ENCODE results near the gene FAM186B. TPM values are rescaled to one million over a fixed set of nuclear protein-coding genes. Genes with fewer than 3 reads are reported as not detected.
A peak's percentile ranks its signal among the peaks of the same experiment; 100 is the strongest.

The FAM186B gene
- total and polyA plus RNA-seq, 2 of the 13 experiments (the other 11 are each of a cell fraction or from before 2014, with no cell fraction given) = 0.07 to 0.20 TPM

DNA sequence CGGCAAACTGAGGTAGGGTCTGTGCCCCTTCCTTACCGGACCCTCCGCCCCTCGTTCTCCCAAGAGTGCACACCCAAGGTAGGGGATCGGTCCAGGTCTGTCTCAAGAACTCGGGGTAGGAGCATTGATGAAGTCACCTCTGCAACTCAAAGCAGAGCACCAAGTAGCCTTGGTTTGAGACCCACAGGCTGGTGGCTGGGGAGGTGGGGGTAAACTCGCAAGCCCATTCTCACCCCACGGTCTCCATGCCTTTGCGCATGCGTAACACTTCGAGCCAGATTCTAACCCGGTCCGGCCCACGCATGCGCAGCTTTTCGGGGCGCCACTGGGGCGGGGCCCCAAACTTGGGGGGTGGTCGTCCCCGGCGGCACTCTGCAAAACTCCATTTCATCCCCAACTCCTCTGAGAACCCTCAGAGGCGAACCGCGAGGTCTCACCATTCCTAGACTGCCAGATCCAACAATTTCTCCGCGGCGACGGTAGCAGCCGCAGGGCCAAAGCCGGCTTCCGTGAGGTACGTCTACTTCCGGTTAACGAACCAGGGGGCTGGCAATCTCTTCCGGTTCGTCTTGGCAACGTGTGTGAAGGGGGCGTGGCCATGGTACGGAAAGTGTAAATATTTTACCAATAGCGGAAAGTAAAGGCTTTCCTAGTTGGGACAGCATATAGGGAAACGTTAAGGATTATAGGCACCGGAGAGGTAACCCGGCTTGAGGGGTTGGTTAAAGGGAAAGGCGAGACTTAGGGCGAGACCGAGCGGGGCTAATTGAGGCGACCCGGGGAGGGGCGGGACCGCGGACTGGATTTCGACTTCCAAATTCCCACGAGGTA, 37.6 kb downstream of the FAM186B start, which contains the start of gene MCRS1 (continued):
- TF ChIP-seq SYNCRIP (IDR thresholded peaks at IDR 0.05; ENCODE audit: insufficient read depth, low read depth, low read length) = no peak
- TF ChIP-seq KMT2B (CRISPR knock-in tag; IDR thresholded peaks at IDR 0.05) = peak; percentile 98
- no peak for TF ChIP-seq IRX3 (CRISPR knock-in tag; IDR thresholded peaks at IDR 0.05; ENCODE audit: borderline replicate concordance, low read depth)
- peak; percentile 100 for TF ChIP-seq NR2C2 (CRISPR knock-in tag; IDR thresholded peaks at IDR 0.05; ENCODE audit: borderline replicate concordance)
- no peak; the same call in 1 of the 2 replicates for TF ChIP-seq ZNF225 (CRISPR knock-in tag; IDR thresholded peaks at IDR 0.05)
- TF ChIP-seq ZNF530 (CRISPR knock-in tag; IDR thresholded peaks at IDR 0.05; ENCODE audit: low read depth) = no peak
- TF ChIP-seq, protein P1, sequence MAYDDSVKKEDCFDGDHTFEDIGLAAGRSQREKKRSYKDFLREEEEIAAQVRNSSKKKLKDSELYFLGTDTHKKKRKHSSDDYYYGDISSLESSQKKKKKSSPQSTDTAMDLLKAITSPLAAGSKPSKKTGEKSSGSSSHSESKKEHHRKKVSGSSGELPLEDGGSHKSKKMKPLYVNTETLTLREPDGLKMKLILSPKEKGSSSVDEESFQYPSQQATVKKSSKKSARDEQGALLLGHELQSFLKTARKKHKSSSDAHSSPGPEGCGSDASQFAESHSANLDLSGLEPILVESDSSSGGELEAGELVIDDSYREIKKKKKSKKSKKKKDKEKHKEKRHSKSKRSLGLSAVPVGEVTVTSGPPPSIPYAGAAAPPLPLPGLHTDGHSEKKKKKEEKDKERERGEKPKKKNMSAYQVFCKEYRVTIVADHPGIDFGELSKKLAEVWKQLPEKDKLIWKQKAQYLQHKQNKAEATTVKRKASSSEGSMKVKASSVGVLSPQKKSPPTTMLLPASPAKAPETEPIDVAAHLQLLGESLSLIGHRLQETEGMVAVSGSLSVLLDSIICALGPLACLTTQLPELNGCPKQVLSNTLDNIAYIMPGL (CRISPR knock-in tag; IDR thresholded peaks at IDR 0.05; ENCODE audit: borderline replicate concordance in 1 of 2, low read depth in 1 of 2) = peak; percentile 46 to 64; a peak in 2 of 4 replicates
- TF ChIP-seq, protein P2, sequence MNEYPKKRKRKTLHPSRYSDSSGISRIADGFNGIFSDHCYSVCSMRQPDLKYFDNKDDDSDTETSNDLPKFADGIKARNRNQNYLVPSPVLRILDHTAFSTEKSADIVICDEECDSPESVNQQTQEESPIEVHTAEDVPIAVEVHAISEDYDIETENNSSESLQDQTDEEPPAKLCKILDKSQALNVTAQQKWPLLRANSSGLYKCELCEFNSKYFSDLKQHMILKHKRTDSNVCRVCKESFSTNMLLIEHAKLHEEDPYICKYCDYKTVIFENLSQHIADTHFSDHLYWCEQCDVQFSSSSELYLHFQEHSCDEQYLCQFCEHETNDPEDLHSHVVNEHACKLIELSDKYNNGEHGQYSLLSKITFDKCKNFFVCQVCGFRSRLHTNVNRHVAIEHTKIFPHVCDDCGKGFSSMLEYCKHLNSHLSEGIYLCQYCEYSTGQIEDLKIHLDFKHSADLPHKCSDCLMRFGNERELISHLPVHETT (CRISPR knock-in tag; conservative IDR thresholded peaks at IDR 0.05) = peak; percentile 81; the same call in 1 of the 2 replicates
- TF ChIP-seq, protein P3, sequence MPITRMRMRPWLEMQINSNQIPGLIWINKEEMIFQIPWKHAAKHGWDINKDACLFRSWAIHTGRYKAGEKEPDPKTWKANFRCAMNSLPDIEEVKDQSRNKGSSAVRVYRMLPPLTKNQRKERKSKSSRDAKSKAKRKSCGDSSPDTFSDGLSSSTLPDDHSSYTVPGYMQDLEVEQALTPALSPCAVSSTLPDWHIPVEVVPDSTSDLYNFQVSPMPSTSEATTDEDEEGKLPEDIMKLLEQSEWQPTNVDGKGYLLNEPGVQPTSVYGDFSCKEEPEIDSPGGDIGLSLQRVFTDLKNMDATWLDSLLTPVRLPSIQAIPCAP (CRISPR knock-in tag; IDR thresholded peaks at IDR 0.05; ENCODE audit: low read depth) = no peak
- no peak; the same call in 1 of the 2 replicates for TF ChIP-seq SRY (CRISPR knock-in tag; IDR thresholded peaks at IDR 0.05)
- TF ChIP-seq PITX1 (CRISPR knock-in tag; IDR thresholded peaks at IDR 0.05) = no peak
- TF ChIP-seq TGIF2 (CRISPR knock-in tag; IDR thresholded peaks at IDR 0.05) = no peak
- TF ChIP-seq, protein P4, sequence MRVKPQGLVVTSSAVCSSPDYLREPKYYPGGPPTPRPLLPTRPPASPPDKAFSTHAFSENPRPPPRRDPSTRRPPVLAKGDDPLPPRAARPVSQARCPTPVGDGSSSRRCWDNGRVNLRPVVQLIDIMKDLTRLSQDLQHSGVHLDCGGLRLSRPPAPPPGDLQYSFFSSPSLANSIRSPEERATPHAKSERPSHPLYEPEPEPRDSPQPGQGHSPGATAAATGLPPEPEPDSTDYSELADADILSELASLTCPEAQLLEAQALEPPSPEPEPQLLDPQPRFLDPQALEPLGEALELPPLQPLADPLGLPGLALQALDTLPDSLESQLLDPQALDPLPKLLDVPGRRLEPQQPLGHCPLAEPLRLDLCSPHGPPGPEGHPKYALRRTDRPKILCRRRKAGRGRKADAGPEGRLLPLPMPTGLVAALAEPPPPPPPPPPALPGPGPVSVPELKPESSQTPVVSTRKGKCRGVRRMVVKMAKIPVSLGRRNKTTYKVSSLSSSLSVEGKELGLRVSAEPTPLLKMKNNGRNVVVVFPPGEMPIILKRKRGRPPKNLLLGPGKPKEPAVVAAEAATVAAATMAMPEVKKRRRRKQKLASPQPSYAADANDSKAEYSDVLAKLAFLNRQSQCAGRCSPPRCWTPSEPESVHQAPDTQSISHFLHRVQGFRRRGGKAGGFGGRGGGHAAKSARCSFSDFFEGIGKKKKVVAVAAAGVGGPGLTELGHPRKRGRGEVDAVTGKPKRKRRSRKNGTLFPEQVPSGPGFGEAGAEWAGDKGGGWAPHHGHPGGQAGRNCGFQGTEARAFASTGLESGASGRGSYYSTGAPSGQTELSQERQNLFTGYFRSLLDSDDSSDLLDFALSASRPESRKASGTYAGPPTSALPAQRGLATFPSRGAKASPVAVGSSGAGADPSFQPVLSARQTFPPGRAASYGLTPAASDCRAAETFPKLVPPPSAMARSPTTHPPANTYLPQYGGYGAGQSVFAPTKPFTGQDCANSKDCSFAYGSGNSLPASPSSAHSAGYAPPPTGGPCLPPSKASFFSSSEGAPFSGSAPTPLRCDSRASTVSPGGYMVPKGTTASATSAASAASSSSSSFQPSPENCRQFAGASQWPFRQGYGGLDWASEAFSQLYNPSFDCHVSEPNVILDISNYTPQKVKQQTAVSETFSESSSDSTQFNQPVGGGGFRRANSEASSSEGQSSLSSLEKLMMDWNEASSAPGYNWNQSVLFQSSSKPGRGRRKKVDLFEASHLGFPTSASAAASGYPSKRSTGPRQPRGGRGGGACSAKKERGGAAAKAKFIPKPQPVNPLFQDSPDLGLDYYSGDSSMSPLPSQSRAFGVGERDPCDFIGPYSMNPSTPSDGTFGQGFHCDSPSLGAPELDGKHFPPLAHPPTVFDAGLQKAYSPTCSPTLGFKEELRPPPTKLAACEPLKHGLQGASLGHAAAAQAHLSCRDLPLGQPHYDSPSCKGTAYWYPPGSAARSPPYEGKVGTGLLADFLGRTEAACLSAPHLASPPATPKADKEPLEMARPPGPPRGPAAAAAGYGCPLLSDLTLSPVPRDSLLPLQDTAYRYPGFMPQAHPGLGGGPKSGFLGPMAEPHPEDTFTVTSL (CRISPR knock-in tag; IDR thresholded peaks at IDR 0.05; ENCODE audit: borderline replicate concordance) = no peak
- TF ChIP-seq TEAD3 (CRISPR knock-in tag; optimal IDR thresholded peaks at IDR 0.05; ENCODE audit: borderline replicate concordance) = no peak
- no peak for TF ChIP-seq CHCHD3 (CRISPR knock-in tag; IDR thresholded peaks at IDR 0.05)
- 0 out of 2 replicates have a peak, but pooled peaks have one; percentile 25 for TF ChIP-seq ZKSCAN1 (IDR thresholded peaks at IDR 0.05; ENCODE audit: low read length)
- peak; percentile 89; the same call in 1 of the 2 replicates for TF ChIP-seq ZBTB25 (CRISPR knock-in tag; IDR thresholded peaks at IDR 0.05)
- TF ChIP-seq HNF4A (CRISPR knock-in tag; IDR thresholded peaks at IDR 0.05) = no peak
